NCI-H748 treated with DMSO at 0.1 percent for 48 hours (cell line): Measurements from ENCODE around the gene GABRG3.

Experiments
- DNase-seq: peaks from one replicate; lab custom pipeline; 2025; lab: John Stamatoyannopoulos, UW

Gene GABRG3

GRCh38 chr15:27097506-27097905 is 126.5 kb downstream of the GABRG3 start:
- DNase-seq = no peak

- no peak for DNase-seq
Observed at GRCh38 chr15:27101982-27102381, 131.0 kb downstream of the GABRG3 start.

GRCh38 chr15:27111323-27111722 is 140.3 kb downstream of the GABRG3 start:
- DNase-seq = no peak

- DNase-seq = no peak
Observed at GRCh38 chr15:27114473-27114872, 143.5 kb downstream of the GABRG3 start.

- no peak for DNase-seq
Observed at GRCh38 chr15:27119695-27120266, 148.8 kb downstream of the GABRG3 start.

- DNase-seq = no peak
Observed at GRCh38 chr15:27121672-27122071, 150.7 kb downstream of the GABRG3 start.

GRCh38 chr15:27123291-27123690 is 152.3 kb downstream of the GABRG3 start:
- DNase-seq = no peak

GRCh38 chr15:27123808-27124207 is 152.8 kb downstream of the GABRG3 start:
- no peak for DNase-seq

- no peak for DNase-seq
Observed at GRCh38 chr15:27124287-27124871, 153.4 kb downstream of the GABRG3 start.

- no peak for DNase-seq
Observed at GRCh38 chr15:27125185-27125584, 154.2 kb downstream of the GABRG3 start.

- DNase-seq = no peak
Observed at GRCh38 chr15:27126449-27126848, 155.5 kb downstream of the GABRG3 start.

- no peak for DNase-seq
Observed at GRCh38 chr15:27127815-27128570, 157.0 kb downstream of the GABRG3 start.

- DNase-seq = no peak
Observed at GRCh38 chr15:27133249-27133648, 162.3 kb downstream of the GABRG3 start.

GRCh38 chr15:27134481-27134880 is 163.5 kb downstream of the GABRG3 start:
- no peak for DNase-seq

GRCh38 chr15:27135151-27135550 is 164.2 kb downstream of the GABRG3 start:
- no peak for DNase-seq

- no peak for DNase-seq
Observed at GRCh38 chr15:27137127-27137526, 166.1 kb downstream of the GABRG3 start.

- no peak for DNase-seq
Observed at GRCh38 chr15:27165590-27165989, 194.6 kb downstream of the GABRG3 start.

- no peak for DNase-seq
Observed at GRCh38 chr15:27166917-27167316, 195.9 kb downstream of the GABRG3 start.

GRCh38 chr15:27167738-27168137 is 196.8 kb downstream of the GABRG3 start:
- no peak for DNase-seq

GRCh38 chr15:27170851-27171250 is 199.9 kb downstream of the GABRG3 start:
- no peak for DNase-seq

GRCh38 chr15:27172821-27173220 is 201.8 kb downstream of the GABRG3 start:
- DNase-seq = no peak

GRCh38 chr15:27175472-27176153 is 204.6 kb downstream of the GABRG3 start:
- no peak for DNase-seq
